Small intestine (tissue), 7 donors: ENCODE results near the gene LRRC31. TPM values are rescaled to one million over a fixed set of nuclear protein-coding genes. Genes with fewer than 3 reads are reported as not detected.

ENCODE experiments used
- DNase-seq, 2 donors: peaks; one replicate each; pipeline versions ENCODE4 v3.0.0 to v3.0.0-alpha.2; 2013
- FAIRE-seq: peaks from 2 replicates; lab custom pipeline; 2012; peaks lifted over from hg19 to GRCh38; lab: Jason Lieb, UNC
- H3K27ac ChIP-seq, 3 donors: one replicate each; pipeline ENCODE4 v1.5.1; 2013; ENCODE audit warnings: low read length in 2 of 3, mild to moderate bottlenecking in 2 of 3, control low read depth in 1 of 3, inconsistent platforms in 1 of 3, low read depth in 1 of 3, moderate library complexity in 1 of 3
- H3K27me3 ChIP-seq, 3 donors: one replicate each; pipeline ENCODE4 v1.6.1; 2013; ENCODE audit warnings: low read length in 3 of 3, inconsistent platforms in 1 of 3; ENCODE audit not compliant: control insufficient read depth in 3 of 3, insufficient read depth in 3 of 3
- H3K36me3 ChIP-seq, 3 donors: one replicate each; pipeline ENCODE4 v1.6.1; 2013; ENCODE audit warnings: low read length in 3 of 3, inconsistent platforms in 1 of 3, low read depth in 1 of 3, mild to moderate bottlenecking in 1 of 3, moderate library complexity in 1 of 3; ENCODE audit not compliant: control insufficient read depth in 3 of 3, insufficient read depth in 2 of 3
- H3K4me1 ChIP-seq, 3 donors: one replicate each; pipeline ENCODE4 v1.6.1; 2013; ENCODE audit warnings: low read length in 2 of 3, inconsistent platforms in 1 of 3, low read depth in 1 of 3, mild to moderate bottlenecking in 1 of 3, moderate library complexity in 1 of 3; ENCODE audit not compliant: control insufficient read depth in 3 of 3, insufficient read depth in 2 of 3
- H3K4me3 ChIP-seq, 3 donors: one replicate each; pipeline ENCODE4 v1.5.1; 2013; ENCODE audit warnings: low read length in 3 of 3, control low read depth in 1 of 3, inconsistent platforms in 1 of 3, low read depth in 1 of 3, mild to moderate bottlenecking in 1 of 3, moderate library complexity in 1 of 3
- H3K9me3 ChIP-seq, 2 donors: one replicate each; pipeline ENCODE4 v1.6.1; 2013; ENCODE audit warnings: low read depth in 1 of 2, low read length in 1 of 2; ENCODE audit not compliant: control insufficient read depth in 2 of 2, insufficient read depth in 1 of 2
- WGBS, 3 donors: extraction: QIAGEN DNeasy Blood & Tissue Kit; methylation state at CpG; one replicate each; pipeline ENCODE4 v1.1.7; 2013; 5-methylcytosine and 5-hydroxymethylcytosine counted together
- polyA plus RNA-seq, 4 donors: library from polyadenylated mRNA; stranded (reverse) in 3 of 4; unstranded in 1 of 4; fragments of 200-250 nt in 3 of 4; fragments of 120-200 nt in 1 of 4; gene quantifications; one replicate each; pipeline versions ENCODE4 v1.2.1 to v1.2.3, GENCODE V29; 2013
- donor health status: healthy with polysubstance abuse.
- donor health status: control.
- donor health status: control.
- donor health status: Bipolar disorder and iron deficiency.
- donor health status: healthy.

Gene LRRC31
- polyA plus RNA-seq, 4 donors = 6.8 to 26.4 (median 14.6) TPM

- Histone ChIP-seq H3K4me1 (no peaks in the 10 kb centered on the region), H3K4me3 (no peak overlapping the region), H3K27me3 (peaks cover 0 to 5% (median 3%) of the 10 kb centered on the region in 3 donors), H3K36me3 (no peaks in the 10 kb centered on the region), H3K27ac (no peak overlapping the region), H3K9me3 (no peaks in the 10 kb centered on the region)
- WGBS, 3 donors = 73 to 91% (median 81%) methylated on average over 2 of the region's 2 CpGs
- DNase-seq (no peak), FAIRE-seq (no peak)
Observed at GRCh38 chr3:169818316-169818715, 51.4 kb downstream of the LRRC31 start.

GRCh38 chr3:169815590-169816150, 54.1 kb downstream of the LRRC31 start:
- DNase-seq = no peak
- H3K4me3 ChIP-seq = no peak overlapping the region
- WGBS, 3 donors = 93 to 98% (median 94%) methylated on average over 4 of the region's 4 CpGs
- no peaks in the 10 kb centered on the region for H3K36me3 ChIP-seq
- H3K27me3 ChIP-seq = peaks cover 0 to 10% (median 0%) of the 10 kb centered on the region in 3 donors
- no peaks in the 10 kb centered on the region for H3K9me3 ChIP-seq
- no peak for FAIRE-seq
- no peak overlapping the region for H3K27ac ChIP-seq
- H3K4me1 ChIP-seq = peaks cover 0 to 8% (median 0%) of the 10 kb centered on the region in 3 donors

GRCh38 chr3:169813757-169814517, 55.8 kb downstream of the LRRC31 start:
- Histone ChIP-seq H3K4me1 (peaks cover 0 to 8% (median 0%) of the 10 kb centered on the region in 3 donors), H3K4me3 (peak overlapping the region in 2 of 3 donors; percentile 54 to 65), H3K36me3 (no peaks in the 10 kb centered on the region), H3K27ac (peak overlapping the region in 1 of 3 donors; percentile 40), H3K27me3 (peaks cover 0 to 10% (median 0%) of the 10 kb centered on the region in 3 donors), H3K9me3 (no peaks in the 10 kb centered on the region)
- DNase-seq (peak; percentile 40 to 75), FAIRE-seq (no peak)
- WGBS, 3 donors = 50 to 55% (median 53%) methylated on average over 27 of the region's 27 CpGs

- Histone ChIP-seq H3K9me3 (no peaks in the 10 kb centered on the region), H3K27ac (no peak overlapping the region), H3K27me3 (peaks cover 0 to 10% (median 0%) of the 10 kb centered on the region in 3 donors), H3K4me1 (peaks cover 0 to 8% (median 0%) of the 10 kb centered on the region in 3 donors), H3K36me3 (no peaks in the 10 kb centered on the region), H3K4me3 (peak overlapping the region in 2 of 3 donors; percentile 54 to 65)
- FAIRE-seq (no peak), DNase-seq (no peak)
- 34 to 46% (median 44%) methylated on average over 8 of the region's 8 CpGs for WGBS, 3 donors
Observed at GRCh38 chr3:169813278-169813677, 56.5 kb downstream of the LRRC31 start.

GRCh38 chr3:169812332-169813235, 57.2 kb downstream of the LRRC31 start, which contains the start of the genes LRRC34 and LRRIQ4:
LRRC34 (minus strand) TSS chr3:169812904; CDS start chr3:169812548, 356 bp downstream.
LRRIQ4 (plus strand) TSS chr3:169812870; CDS start chr3:169821922, 9,052 bp downstream.
- no peaks in the 10 kb centered on the region for H3K36me3 ChIP-seq
- H3K27me3 ChIP-seq = peaks cover 0 to 5% (median 0%) of the 10 kb centered on the region in 3 donors
- H3K27ac ChIP-seq = peak within 1 kb of the TSS; percentile 24 to 64 (median 54)
- H3K4me3 ChIP-seq = peak within 1 kb of the TSS; percentile 39 to 65 (median 54)
- DNase-seq (peak; percentile 74 to 77), FAIRE-seq (no peak)
- no peaks in the 10 kb centered on the region for H3K9me3 ChIP-seq
- H3K4me1 ChIP-seq = peaks cover 0 to 8% (median 0%) of the 10 kb centered on the region in 3 donors
- 4 to 6% (median 4%) methylated on average over 33 to 56 of the region's 56 CpGs for WGBS, 3 donors

- FAIRE-seq = no peak
- peak; percentile 20 to 46 for DNase-seq
- Histone ChIP-seq H3K4me3 (peak overlapping the region; percentile 39 to 65 (median 54)), H3K27me3 (peaks cover 0 to 5% (median 0%) of the 10 kb centered on the region in 3 donors), H3K9me3 (no peaks in the 10 kb centered on the region), H3K36me3 (no peaks in the 10 kb centered on the region), H3K27ac (peak overlapping the region; percentile 24 to 64 (median 54)), H3K4me1 (peaks cover 0 to 8% (median 0%) of the 10 kb centered on the region in 3 donors)
- 3 to 6% (median 5%) methylated on average over 26 to 29 of the region's 29 CpGs for WGBS, 3 donors
Observed at GRCh38 chr3:169811631-169812331, 58.0 kb downstream of the LRRC31 start.

GRCh38 chr3:169809230-169809795, 60.4 kb downstream of the LRRC31 start:
- WGBS, 3 donors = 61 to 67% (median 64%) methylated on average over 2 of the region's 2 CpGs
- H3K9me3 ChIP-seq = no peaks in the 10 kb centered on the region
- H3K4me1 ChIP-seq = peaks cover 0 to 8% (median 0%) of the 10 kb centered on the region in 3 donors
- FAIRE-seq = no peak
- no peak overlapping the region for H3K27ac ChIP-seq
- H3K27me3 ChIP-seq = peaks cover 0 to 5% (median 0%) of the 10 kb centered on the region in 3 donors
- H3K36me3 ChIP-seq = no peaks in the 10 kb centered on the region
- no peak overlapping the region for H3K4me3 ChIP-seq
- no peak for DNase-seq
